BJ (cell line): Measurements from ENCODE around the gene PRR5. TPM values are rescaled to one million over a fixed set of nuclear protein-coding genes. Genes with fewer than 3 reads are reported as not detected.
"Not testable (repeated sequence)": the region's sequence is repeated elsewhere in the genome, so short reads cannot be mapped to it uniquely, and the experiment has no call there.

Source experiments
- CTCF ChIA-PET: fragments of 350-600 bp; formaldehyde crosslinking; extraction: SDS; loops from one replicate; lab custom pipeline; 2021; ENCODE audit warnings: antibody characterized with exemption, inconsistent platforms; lab: Yijun Ruan, JAX
- POLR2A ChIA-PET: fragments of 300-600 bp; sonication (Branson Sonifier 250); formaldehyde crosslinking; extraction: SDS; loops from one replicate; lab custom pipeline; 2021; ENCODE audit warnings: antibody characterized with exemption; lab: Charles Lee
- DNase-seq: peaks from one replicate; pipeline ENCODE4 v3.0.0-alpha.2; 2011; ENCODE audit warnings: low read depth
- H3K27me3 ChIP-seq: 2 replicates; pipeline ENCODE4 v1.6.0; 2011; ENCODE audit warnings: low read length; ENCODE audit not compliant: control insufficient read depth, insufficient read depth
- H3K36me3 ChIP-seq: 2 replicates; pipeline ENCODE4 v1.5.1; 2011; ENCODE audit warnings: low read length; ENCODE audit not compliant: control insufficient read depth, insufficient read depth
- H3K4me3 ChIP-seq: 2 replicates; pipeline ENCODE4 v1.5.1; 2011; ENCODE audit warnings: low read depth, mild to moderate bottlenecking, control low read depth, low read length
- CTCF ChIP-seq: IDR thresholded peaks from 2 replicates; pipeline ENCODE4 v1.5.1; 2011; ENCODE audit warnings: low read depth, mild to moderate bottlenecking, control low read depth, inconsistent platforms, low read length, moderate library complexity; ENCODE audit not compliant: insufficient read depth
- polyA plus RNA-seq: library from polyadenylated mRNA; depleted of rRNA; stranded (reverse); fragments of >200 nt; gene quantifications from 2 replicates; pipeline ENCODE4 v1.2.3, GENCODE V29; 2011

Gene PRR5
- polyA plus RNA-seq, 1 experiment, result 33.4 TPM

DNA sequence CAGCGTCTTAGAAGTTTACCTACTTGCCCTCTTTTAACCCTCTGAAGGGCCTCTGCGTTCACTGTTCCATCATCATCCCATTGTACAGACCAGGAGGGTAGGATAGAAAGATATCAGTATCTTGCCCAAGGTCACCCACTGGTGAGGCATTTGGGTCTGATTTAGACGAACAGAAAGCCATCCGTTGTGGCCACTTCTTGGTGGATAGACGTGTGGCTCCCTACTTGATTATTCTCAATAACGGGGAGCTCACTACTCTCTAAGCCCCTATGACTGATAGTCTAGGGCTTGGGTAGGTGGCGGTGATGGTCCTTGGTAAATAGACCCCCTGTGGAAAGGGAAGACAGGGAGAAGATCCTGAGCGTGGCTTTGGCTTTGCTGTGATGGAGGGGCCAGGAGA lies 28.6 kb upstream of the PRR5 start:
- DNase-seq, result no peak
- peaks cover 2% of the 10 kb centered on the region for H3K27me3 ChIP-seq
- H3K36me3 ChIP-seq, result no peaks in the 10 kb centered on the region
- no peak overlapping the region for H3K4me3 ChIP-seq
- CTCF ChIA-PET, result interaction anchor here (0.9 kb wide), 1 partner anchor 11 kb away, joined by 3 read pairs; no protein-coding TSS in a partner anchor
- no peak for TF ChIP-seq CTCF
- POLR2A ChIA-PET, result no interaction called here

GRCh38 chr22:44676066-44676440 lies 26.0 kb upstream of the PRR5 start:
- POLR2A ChIA-PET, H3K4me3 ChIP-seq, DNase-seq, H3K36me3 ChIP-seq, H3K27me3 ChIP-seq: not testable (repeated sequence)
- CTCF ChIA-PET, result interaction anchor here (1.0 to 3.2 kb wide), 2 partner anchors 9 to 12 kb away, joined by 4 to 21 read pairs; no protein-coding TSS in a partner anchor

DNA sequence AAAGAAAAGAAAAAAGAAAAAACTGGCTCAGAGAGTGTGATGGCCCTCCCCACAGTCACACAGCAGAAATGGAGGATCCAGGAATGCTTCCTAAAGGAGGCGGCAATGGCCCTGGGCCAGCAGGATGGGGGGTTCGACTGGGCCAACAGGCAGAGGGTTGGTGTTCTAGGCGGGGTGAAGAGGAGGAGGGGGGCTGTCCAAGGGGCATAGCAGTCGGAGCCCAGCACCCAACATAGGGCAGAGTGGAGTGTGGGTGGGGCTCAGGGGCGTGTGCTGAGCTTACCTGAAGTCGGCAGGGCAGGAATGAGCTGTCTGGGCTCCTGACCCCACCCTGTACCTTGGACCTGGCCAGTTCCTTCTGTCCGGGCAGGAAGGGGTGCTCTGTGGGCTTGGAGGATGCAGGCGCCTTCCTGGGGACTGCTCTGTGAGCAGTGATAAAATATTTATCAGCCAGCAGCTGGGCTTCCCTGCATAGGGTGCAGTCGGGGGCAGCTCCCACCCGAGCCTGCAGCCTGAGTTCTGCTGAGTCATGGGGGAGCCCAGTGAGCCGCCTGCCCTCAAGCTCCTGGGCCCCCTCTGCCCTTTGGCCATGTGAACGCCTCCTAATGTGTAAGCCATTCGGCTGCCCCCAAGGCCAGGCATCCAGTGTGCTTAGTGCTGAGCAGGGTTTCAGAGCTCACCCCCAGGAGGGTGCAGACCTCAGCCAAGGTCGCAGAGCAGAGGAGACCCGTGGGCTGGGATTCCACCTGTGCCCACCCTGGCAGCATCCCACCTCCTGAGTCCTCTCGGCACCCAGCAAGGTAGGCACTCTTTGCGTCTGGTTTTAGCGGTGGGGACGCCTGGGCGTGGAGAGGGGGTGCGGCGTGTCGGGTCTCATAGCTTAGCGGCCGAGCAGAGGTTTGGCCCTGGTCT lies 25.3 kb upstream of the PRR5 start:
- ChIA-PET POLR2A (no interaction called here), CTCF (interaction anchor here (1.0 to 3.2 kb wide), 3 partner anchors 8 to 50 kb away, joined by 4 to 21 read pairs (median 4); no protein-coding TSS in a partner anchor)
- Histone ChIP-seq H3K27me3 (no peaks in the 10 kb centered on the region), H3K36me3 (peaks cover 2% of the 10 kb centered on the region; the same call in 1 of the 2 replicates), H3K4me3 (no peak overlapping the region)
- TF ChIP-seq CTCF, result no peak
- DNase-seq, result no peak

DNA sequence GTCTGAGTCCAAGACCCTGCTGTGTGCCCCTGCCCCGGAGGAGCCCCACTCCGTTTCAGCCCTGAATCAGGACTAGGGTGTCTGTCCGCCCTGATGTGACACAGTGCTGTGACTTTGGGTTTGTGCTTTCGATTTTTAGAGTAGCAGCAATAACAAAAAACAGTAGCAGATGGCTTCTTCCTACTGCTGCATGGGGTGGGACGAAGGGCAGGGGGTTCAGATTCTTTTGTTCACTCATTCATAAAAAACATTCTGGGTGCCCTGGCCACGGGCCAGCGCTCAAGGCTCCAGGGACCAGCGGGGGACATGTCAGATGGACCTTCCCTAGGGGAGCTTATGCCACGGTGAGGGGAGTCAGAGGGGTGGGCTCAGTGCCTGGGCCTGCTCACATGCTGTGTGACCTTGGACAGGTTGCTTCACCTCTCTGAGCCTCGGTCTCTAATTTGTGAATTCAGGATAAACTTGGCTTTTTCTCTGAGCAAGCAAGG lies 24.6 kb upstream of the PRR5 start:
- no peaks in the 10 kb centered on the region for H3K27me3 ChIP-seq
- DNase-seq, result no peak
- POLR2A ChIA-PET, result no interaction called here
- H3K36me3 ChIP-seq, result peaks cover 2% of the 10 kb centered on the region; the same call in 1 of the 2 replicates
- CTCF ChIA-PET, result interaction anchor here (1.0 to 3.2 kb wide), 3 partner anchors 7 to 50 kb away, joined by 4 to 21 read pairs (median 4); no protein-coding TSS in a partner anchor
- TF ChIP-seq CTCF, result no peak
- no peak overlapping the region for H3K4me3 ChIP-seq

GRCh38 chr22:44677871-44678555 lies 24.0 kb upstream of the PRR5 start:
- no peak for TF ChIP-seq CTCF
- no peak for DNase-seq
- H3K4me3 ChIP-seq, result no peak overlapping the region
- no peaks in the 10 kb centered on the region for H3K27me3 ChIP-seq
- peaks cover 2% of the 10 kb centered on the region; the same call in 1 of the 2 replicates for H3K36me3 ChIP-seq
- ChIA-PET POLR2A (no interaction called here), CTCF (interaction anchor here (1.6 kb wide), 1 partner anchor 51 kb away, joined by 4 read pairs; no protein-coding TSS in a partner anchor)
